HEK293 (cell line): ENCODE measurements around the gene CTDSP1.

ENCODE experiments used
- HOXA7 ChIP-seq: sonication (generic); formaldehyde crosslinking; IDR thresholded peaks from 2 replicates; pipeline ENCODE4 v1.8.1; 2022; ENCODE audit warnings: missing genetic modification reagents, borderline replicate concordance
- INSM2 ChIP-seq: fragments of 450-650 bp; formaldehyde crosslinking; IDR thresholded peaks from 2 replicates; pipeline ENCODE4 v1.5.1; 2016; ENCODE audit warnings: missing biosample characterization, missing genetic modification characterization
- PRDM2 ChIP-seq: fragments of 450-650 bp; formaldehyde crosslinking; IDR thresholded peaks from 2 replicates; pipeline ENCODE4 v1.5.1; 2016; ENCODE audit warnings: missing biosample characterization, missing genetic modification characterization, borderline replicate concordance
- WT1 ChIP-seq: fragments of 450-650 bp; formaldehyde crosslinking; IDR thresholded peaks from 2 replicates; pipeline ENCODE4 v1.5.1; 2016; ENCODE audit warnings: missing biosample characterization, missing genetic modification characterization
- ZBTB17 ChIP-seq: fragments of 450-650 bp; formaldehyde crosslinking; IDR thresholded peaks from 2 replicates; pipeline ENCODE4 v1.5.1; 2016; ENCODE audit warnings: missing biosample characterization, missing genetic modification characterization
- ZBTB8A ChIP-seq: fragments of 450-650 bp; formaldehyde crosslinking; IDR thresholded peaks from 2 replicates; pipeline ENCODE4 v1.5.1; 2016; ENCODE audit warnings: missing biosample characterization, missing genetic modification characterization
- ZEB2 ChIP-seq: fragments of 450-650 bp; formaldehyde crosslinking; IDR thresholded peaks from 2 replicates; pipeline ENCODE4 v1.5.1; 2016; ENCODE audit warnings: missing biosample characterization, missing genetic modification characterization
- ZFP69B ChIP-seq: fragments of 450-650 bp; formaldehyde crosslinking; IDR thresholded peaks from 2 replicates; pipeline ENCODE4 v1.5.1; 2016; ENCODE audit warnings: missing biosample characterization, missing genetic modification characterization
- ZNF112 ChIP-seq: fragments of 450-650 bp; formaldehyde crosslinking; IDR thresholded peaks from 2 replicates; pipeline ENCODE4 v1.5.0; 2017; ENCODE audit warnings: missing biosample characterization, missing genetic modification characterization
- ZNF132 ChIP-seq: fragments of 450-650 bp; formaldehyde crosslinking; IDR thresholded peaks from 2 replicates; pipeline ENCODE4 v1.5.1; 2017; ENCODE audit warnings: missing biosample characterization, missing genetic modification characterization, borderline replicate concordance
- ZNF19 ChIP-seq: fragments of 450-650 bp; formaldehyde crosslinking; IDR thresholded peaks from 2 replicates; pipeline ENCODE4; 2016; ENCODE audit warnings: missing biosample characterization, missing genetic modification characterization, low read depth
- ZNF2 ChIP-seq: fragments of 450-650 bp; formaldehyde crosslinking; IDR thresholded peaks from 2 replicates; pipeline ENCODE4 v1.5.1; 2016; ENCODE audit warnings: missing biosample characterization, missing genetic modification characterization
- ZNF280C ChIP-seq: fragments of 450-650 bp; formaldehyde crosslinking; IDR thresholded peaks from 2 replicates; pipeline ENCODE4 v1.5.1; 2016; ENCODE audit warnings: missing biosample characterization, missing genetic modification characterization
- ZNF335 ChIP-seq: fragments of 450-650 bp; formaldehyde crosslinking; conservative IDR thresholded peaks from 2 replicates; pipeline ENCODE4 v1.5.1; 2016; ENCODE audit warnings: missing biosample characterization, missing genetic modification characterization
- ZNF350 ChIP-seq: fragments of 450-650 bp; formaldehyde crosslinking; IDR thresholded peaks from 2 replicates; pipeline ENCODE4 v1.5.0; 2017; ENCODE audit warnings: missing biosample characterization, mild to moderate bottlenecking, missing genetic modification characterization
- ZNF366 ChIP-seq: fragments of 450-650 bp; formaldehyde crosslinking; conservative IDR thresholded peaks from 2 replicates; pipeline ENCODE4 v1.5.1; 2016; ENCODE audit warnings: missing biosample characterization, missing genetic modification characterization
- ZNF423 ChIP-seq: fragments of 450-650 bp; formaldehyde crosslinking; IDR thresholded peaks from 2 replicates; pipeline ENCODE4 v1.5.1; 2016; ENCODE audit warnings: missing biosample characterization, missing genetic modification characterization
- ZNF521 ChIP-seq: fragments of 450-650 bp; formaldehyde crosslinking; IDR thresholded peaks from 2 replicates; pipeline ENCODE4 v1.5.1; 2017; ENCODE audit warnings: missing biosample characterization, mild to moderate bottlenecking, missing genetic modification characterization
- ZNF549 ChIP-seq: fragments of 450-650 bp; IDR thresholded peaks from 2 replicates; pipeline ENCODE4 v1.5.1; 2018; ENCODE audit warnings: missing biosample characterization, missing genetic modification characterization, mild to moderate bottlenecking, inconsistent platforms, moderate library complexity
- ZNF600 ChIP-seq: fragments of 450-650 bp; formaldehyde crosslinking; IDR thresholded peaks from 2 replicates; pipeline ENCODE4 v1.5.1; 2016; ENCODE audit warnings: missing biosample characterization, missing genetic modification characterization
- ZNF639 ChIP-seq: fragments of 450-650 bp; formaldehyde crosslinking; IDR thresholded peaks from 2 replicates; pipeline ENCODE4 v1.5.1; 2016; ENCODE audit warnings: missing biosample characterization, missing genetic modification characterization
- ZNF654 ChIP-seq: fragments of 450-650 bp; formaldehyde crosslinking; IDR thresholded peaks from 2 replicates; pipeline ENCODE4 v1.5.1; 2016; ENCODE audit warnings: low read depth, missing biosample characterization, missing genetic modification characterization
- ZNF660 ChIP-seq: fragments of 450-650 bp; IDR thresholded peaks from 2 replicates; pipeline ENCODE4 v1.5.1; 2018; ENCODE audit warnings: missing biosample characterization, mild to moderate bottlenecking, missing genetic modification characterization
- ZNF747 ChIP-seq: fragments of 450-650 bp; formaldehyde crosslinking; IDR thresholded peaks from 2 replicates; pipeline ENCODE4 v1.5.1; 2016; ENCODE audit warnings: missing biosample characterization, missing genetic modification characterization
- ZSCAN18 ChIP-seq: fragments of 450-650 bp; formaldehyde crosslinking; IDR thresholded peaks from 2 replicates; pipeline ENCODE4 v1.5.1; 2016; ENCODE audit warnings: missing biosample characterization, missing genetic modification characterization
- ZSCAN30 ChIP-seq: fragments of 450-650 bp; IDR thresholded peaks from 2 replicates; pipeline ENCODE4 v1.5.1; 2018; ENCODE audit warnings: missing biosample characterization, mild to moderate bottlenecking, missing genetic modification characterization, moderate library complexity

The CTDSP1 gene

GRCh38 chr2:218399391-218400166 lies at the start of gene CTDSP1 (continued):
- TF ChIP-seq PRDM2 (tag by site-specific recombination) = no peak
- TF ChIP-seq ZSCAN30 (tag by site-specific recombination) = peak; percentile 83; the same call in 1 of the 2 replicates
- no peak for TF ChIP-seq ZNF132 (tag by site-specific recombination)
- TF ChIP-seq ZNF521 (tag by site-specific recombination) = no peak
- TF ChIP-seq ZNF600 (tag by site-specific recombination) = peak; percentile 71; the same call in 1 of the 2 replicates
- peak; percentile 78 for TF ChIP-seq ZNF423 (tag by site-specific recombination)
- peak; percentile 69 for TF ChIP-seq ZBTB17 (tag by site-specific recombination)
- peak; percentile 75; the same call in 1 of the 2 replicates for TF ChIP-seq WT1 (tag by site-specific recombination)
- no peak for TF ChIP-seq ZNF747 (tag by site-specific recombination)
- 0 out of 2 replicates have a peak, but pooled peaks have one; percentile 39 for TF ChIP-seq ZNF335 (tag by site-specific recombination)
- peak; percentile 99 for TF ChIP-seq ZFP69B
- TF ChIP-seq ZNF112 (tag by site-specific recombination) = no peak
- TF ChIP-seq ZEB2 = no peak
- no peak for TF ChIP-seq ZNF549
- TF ChIP-seq ZNF660 (tag by site-specific recombination) = peak; percentile 75
- TF ChIP-seq ZNF654 (tag by site-specific recombination) = no peak
- no peak for TF ChIP-seq ZSCAN18 (tag by site-specific recombination)
- TF ChIP-seq HOXA7 = no peak
- TF ChIP-seq ZNF2 = no peak
- no peak for TF ChIP-seq ZNF19
- TF ChIP-seq ZNF280C (tag by site-specific recombination) = no peak
- TF ChIP-seq ZNF350 = no peak
- TF ChIP-seq ZNF366 = no peak
- peak; percentile 82 for TF ChIP-seq ZBTB8A (tag by site-specific recombination)
- TF ChIP-seq ZNF639 = no peak
- no peak for TF ChIP-seq INSM2
